Lower lobe of right lung (tissue), 2 donors: ENCODE measurements around the gene B3GNT3. TPM values are rescaled to one million over a fixed set of nuclear protein-coding genes. Genes with fewer than 3 reads are reported as not detected.

Source experiments
- ATAC-seq, 2 donors: fragments of 200-7000 bp; cut with Tn5 transposase; one replicate each; pipeline ENCODE4 v1.9.1; 2020 to 2022; ENCODE audit warnings: mild to moderate bottlenecking in 2 of 2, moderate library complexity in 2 of 2
- DNase-seq: peaks from one replicate; pipeline ENCODE4 v3.0.0-alpha.2; 2020
- H3K27ac ChIP-seq: fragments of 200-600 bp; one replicate; pipeline ENCODE4 v1.8.0; 2022
- H3K27me3 ChIP-seq: fragments of 200-600 bp; one replicate; pipeline ENCODE4 v1.8.0; 2022; ENCODE audit warnings: low read depth
- H3K36me3 ChIP-seq: fragments of 200-600 bp; one replicate; pipeline ENCODE4 v1.8.0; 2022; ENCODE audit warnings: mild to moderate bottlenecking
- H3K4me1 ChIP-seq: fragments of 200-600 bp; one replicate; pipeline ENCODE4 v1.8.0; 2022
- H3K4me3 ChIP-seq: fragments of 200-600 bp; one replicate; pipeline ENCODE4 v1.8.0; 2022; ENCODE audit warnings: mild to moderate bottlenecking
- H3K9me3 ChIP-seq: fragments of 200-600 bp; one replicate; pipeline ENCODE4 v1.8.0; 2022
- intact Hi-C: fragments of 100-400 bp; cut with DNase I; formaldehyde crosslinking; loops from one replicate; pipeline ENCODE4 v1.11.0; 2022
- total RNA-seq: library from RNA; stranded (reverse); fragmentation: NEBNext Ultra II Directional; extraction: Animal tissue kit (Norgen Biotek cat#: 25700); gene quantifications from one replicate; pipeline ENCODE4 v1.2.1, GENCODE V29; 2021
- TF ChIP-seq, protein P1 (sequence below): fragments of 200-600 bp; IDR thresholded peaks from one replicate; pipeline ENCODE4 v1.8.0; 2022; ENCODE audit warnings: antibody characterized with exemption, mild to moderate bottlenecking
- donor health status: DM: no; HTN: yes; CAD: no; lungs with severe emphysema.

Gene B3GNT3
- total RNA-seq, 1 donor from 2014 or later, result 1.6 TPM

DNA sequence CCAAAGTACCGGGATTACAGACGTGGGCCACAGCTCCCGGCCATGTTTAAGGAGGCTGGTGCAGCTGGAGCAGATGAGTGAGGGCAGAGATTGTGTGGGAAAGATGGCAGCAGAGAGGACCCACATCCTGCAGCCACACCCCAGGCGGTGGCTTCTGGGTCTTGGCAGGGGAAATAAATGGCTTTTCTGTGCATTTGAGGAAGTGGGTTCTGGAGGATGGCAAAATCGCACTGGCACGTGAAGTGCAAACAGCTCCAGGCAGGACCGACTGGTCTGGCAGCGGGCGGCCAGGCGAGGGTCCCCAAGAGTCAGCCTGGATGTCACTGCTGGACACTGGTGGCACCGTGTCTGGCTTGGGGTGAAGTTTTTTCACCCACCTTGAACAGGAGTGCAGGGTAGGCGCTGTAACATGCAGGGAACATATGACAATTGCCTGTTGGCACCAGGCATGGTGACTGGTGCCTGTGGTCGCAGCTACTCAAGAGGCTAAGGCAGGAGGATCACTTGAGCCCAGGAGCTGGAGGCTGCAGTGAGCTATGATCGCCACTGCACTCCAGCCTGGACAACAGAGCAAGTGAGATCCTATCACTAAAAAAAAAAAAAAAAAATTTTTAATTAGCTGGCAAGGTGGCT lies 8.4 kb downstream of the B3GNT3 start:
- DNase-seq (peak; percentile 68), ATAC-seq (peak; percentile 32 to 56)
- no peak overlapping the region for H3K27ac ChIP-seq

DNA sequence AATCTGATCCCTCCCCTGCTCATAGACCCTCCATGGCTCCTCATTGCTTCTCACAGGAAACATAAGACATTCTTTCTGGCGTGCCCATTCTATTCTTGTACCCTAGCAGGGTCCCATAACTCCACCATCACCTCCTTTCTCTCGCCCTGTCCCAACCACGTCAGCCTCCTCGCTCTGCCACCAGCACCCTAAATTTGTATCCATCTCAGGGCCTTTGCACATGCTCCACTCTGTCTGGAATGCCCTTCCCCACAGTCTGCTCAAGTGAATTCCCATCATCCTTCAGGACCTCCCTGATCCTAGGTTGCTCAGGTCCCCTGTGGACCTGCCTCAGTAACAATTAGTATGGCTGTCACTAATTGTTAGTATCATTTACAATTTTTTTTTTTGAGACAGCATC lies 10.5 kb downstream of the B3GNT3 start:
- intact Hi-C loops, result no loop called here
- DNase-seq, result no peak
- H3K27ac ChIP-seq, result no peak overlapping the region
- no peak for ATAC-seq
- peaks cover 10% of the 10 kb centered on the region for H3K27me3 ChIP-seq
- TF ChIP-seq, protein P1, sequence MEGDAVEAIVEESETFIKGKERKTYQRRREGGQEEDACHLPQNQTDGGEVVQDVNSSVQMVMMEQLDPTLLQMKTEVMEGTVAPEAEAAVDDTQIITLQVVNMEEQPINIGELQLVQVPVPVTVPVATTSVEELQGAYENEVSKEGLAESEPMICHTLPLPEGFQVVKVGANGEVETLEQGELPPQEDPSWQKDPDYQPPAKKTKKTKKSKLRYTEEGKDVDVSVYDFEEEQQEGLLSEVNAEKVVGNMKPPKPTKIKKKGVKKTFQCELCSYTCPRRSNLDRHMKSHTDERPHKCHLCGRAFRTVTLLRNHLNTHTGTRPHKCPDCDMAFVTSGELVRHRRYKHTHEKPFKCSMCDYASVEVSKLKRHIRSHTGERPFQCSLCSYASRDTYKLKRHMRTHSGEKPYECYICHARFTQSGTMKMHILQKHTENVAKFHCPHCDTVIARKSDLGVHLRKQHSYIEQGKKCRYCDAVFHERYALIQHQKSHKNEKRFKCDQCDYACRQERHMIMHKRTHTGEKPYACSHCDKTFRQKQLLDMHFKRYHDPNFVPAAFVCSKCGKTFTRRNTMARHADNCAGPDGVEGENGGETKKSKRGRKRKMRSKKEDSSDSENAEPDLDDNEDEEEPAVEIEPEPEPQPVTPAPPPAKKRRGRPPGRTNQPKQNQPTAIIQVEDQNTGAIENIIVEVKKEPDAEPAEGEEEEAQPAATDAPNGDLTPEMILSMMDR, result no peak
- H3K9me3 ChIP-seq, result no peaks in the 10 kb centered on the region
- no peak overlapping the region for H3K4me3 ChIP-seq
- H3K4me1 ChIP-seq, result peaks cover 8% of the 10 kb centered on the region
- H3K36me3 ChIP-seq, result no peaks in the 10 kb centered on the region

More for the DNA sequence above, 8.4 kb downstream of the B3GNT3 start:
- no peaks in the 10 kb centered on the region for H3K9me3 ChIP-seq
- no peaks in the 10 kb centered on the region for H3K36me3 ChIP-seq
- no peak overlapping the region for H3K4me3 ChIP-seq
- H3K4me1 ChIP-seq, result peaks cover 8% of the 10 kb centered on the region
- intact Hi-C loops, result no loop called here
- H3K27me3 ChIP-seq, result peaks cover 10% of the 10 kb centered on the region
- TF ChIP-seq, protein P1, result no peak

DNA sequence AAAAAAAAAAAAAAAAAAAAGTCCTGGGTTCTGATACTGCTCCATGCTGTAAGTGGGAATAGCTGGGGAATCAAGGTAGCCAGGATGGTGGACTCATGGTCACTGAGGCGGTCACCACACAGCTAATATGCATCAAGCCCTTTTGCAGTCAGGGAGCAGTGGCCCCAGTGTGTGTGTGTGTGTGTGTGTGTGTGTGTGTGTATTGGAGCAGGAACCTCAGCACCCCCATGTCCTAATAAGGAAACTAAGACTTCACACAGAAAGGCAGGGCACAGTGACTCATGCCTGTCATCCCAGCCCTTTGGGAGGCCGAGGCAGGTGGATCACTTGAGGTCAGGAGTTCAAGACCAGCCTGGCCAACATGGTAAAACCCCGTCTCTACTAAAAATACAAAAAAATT lies 12.0 kb downstream of the B3GNT3 start:
- intact Hi-C loops, result no loop called here
- no peak for ATAC-seq
- TF ChIP-seq, protein P1, result no peak
- peaks cover 10% of the 10 kb centered on the region for H3K27me3 ChIP-seq
- no peak overlapping the region for H3K27ac ChIP-seq
- no peak overlapping the region for H3K4me3 ChIP-seq
- DNase-seq, result no peak
- peaks cover 8% of the 10 kb centered on the region for H3K4me1 ChIP-seq
- H3K36me3 ChIP-seq, result no peaks in the 10 kb centered on the region
- H3K9me3 ChIP-seq, result no peaks in the 10 kb centered on the region

DNA sequence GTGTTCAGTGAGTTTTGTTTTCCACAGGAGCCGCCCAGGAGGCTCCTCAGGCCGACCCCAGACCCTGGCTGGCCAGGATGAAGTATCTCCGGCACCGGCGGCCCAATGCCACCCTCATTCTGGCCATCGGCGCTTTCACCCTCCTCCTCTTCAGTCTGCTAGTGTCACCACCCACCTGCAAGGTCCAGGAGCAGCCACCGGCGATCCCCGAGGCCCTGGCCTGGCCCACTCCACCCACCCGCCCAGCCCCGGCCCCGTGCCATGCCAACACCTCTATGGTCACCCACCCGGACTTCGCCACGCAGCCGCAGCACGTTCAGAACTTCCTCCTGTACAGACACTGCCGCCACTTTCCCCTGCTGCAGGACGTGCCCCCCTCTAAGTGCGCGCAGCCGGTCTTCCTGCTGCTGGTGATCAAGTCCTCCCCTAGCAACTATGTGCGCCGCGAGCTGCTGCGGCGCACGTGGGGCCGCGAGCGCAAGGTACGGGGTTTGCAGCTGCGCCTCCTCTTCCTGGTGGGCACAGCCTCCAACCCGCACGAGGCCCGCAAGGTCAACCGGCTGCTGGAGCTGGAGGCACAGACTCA lies 12.9 kb downstream of the B3GNT3 start:
- DNase-seq, result no peak
- intact Hi-C loops, result no loop called here
- Histone ChIP-seq H3K27ac (no peak overlapping the region), H3K9me3 (no peaks in the 10 kb centered on the region), H3K4me3 (no peak overlapping the region), H3K36me3 (no peaks in the 10 kb centered on the region), H3K27me3 (peaks cover 12% of the 10 kb centered on the region), H3K4me1 (peaks cover 8% of the 10 kb centered on the region)
- TF ChIP-seq, protein P1, result no peak
- ATAC-seq, result no peak

DNA sequence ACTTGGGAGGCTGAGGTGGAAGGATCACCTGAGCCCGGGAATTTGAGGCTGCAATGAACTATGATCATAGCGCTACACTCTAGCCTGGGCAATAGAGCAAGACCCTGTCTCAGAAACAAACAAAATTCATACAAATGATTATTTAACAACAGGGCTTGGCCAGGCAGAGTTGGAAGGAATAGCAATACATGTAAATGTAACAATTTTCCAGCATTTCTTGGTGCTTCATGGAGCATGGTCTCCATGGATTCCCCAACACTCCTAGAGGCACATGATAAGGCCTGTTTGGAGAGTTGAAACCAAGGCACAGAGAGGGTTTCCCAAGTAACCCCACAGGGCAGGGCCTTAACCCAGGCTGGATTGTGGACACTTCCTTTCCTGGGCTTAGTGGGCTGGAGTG lies 16.2 kb downstream of the B3GNT3 start:
- Histone ChIP-seq H3K27ac (no peak overlapping the region), H3K4me3 (no peak overlapping the region), H3K27me3 (peaks cover 16% of the 10 kb centered on the region), H3K4me1 (no peaks in the 10 kb centered on the region), H3K9me3 (no peaks in the 10 kb centered on the region), H3K36me3 (no peaks in the 10 kb centered on the region)
- no peak for DNase-seq
- no peak for ATAC-seq
- intact Hi-C loops, result no loop called here
- TF ChIP-seq, protein P1, result no peak
